ENCODE results near the gene TENM3. TPM values are rescaled to one million over a fixed set of nuclear protein-coding genes. Genes with fewer than 3 reads are reported as not detected.

The TENM3 gene
- total and polyA plus RNA-seq, 2 of the 8 experiments (the other 6 are each of a cell fraction or from before 2014, with no cell fraction given) = 36.9 to 69.3 TPM

DNA sequence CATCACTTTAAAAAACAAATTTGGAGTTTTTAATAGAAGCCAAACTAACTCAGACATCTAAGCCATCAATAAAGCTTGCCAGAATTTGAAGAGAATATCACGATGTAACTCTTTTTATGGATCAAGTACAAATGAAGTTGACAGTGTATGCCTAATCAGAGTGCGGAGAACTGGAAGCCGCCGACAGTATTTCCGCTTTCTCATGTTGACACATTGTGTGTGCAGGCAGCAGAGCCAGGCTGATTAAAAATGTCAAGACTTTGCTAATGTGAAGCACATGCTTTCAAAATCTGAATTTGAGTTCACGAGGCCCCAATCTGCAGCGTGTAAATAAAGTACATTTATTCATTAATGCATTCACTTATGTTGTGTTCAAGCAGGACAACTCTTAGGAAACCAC, 161.2 kb downstream of the TENM3 start (continued):
- TF ChIP-seq HDAC2 (IDR thresholded peaks at IDR 0.05; ENCODE audit: borderline replicate concordance in 1 of 2, low read depth in 2 of 2, low read length in 2 of 2) = no peak
- no peak for TF ChIP-seq TEAD4 (IDR thresholded peaks at IDR 0.05; ENCODE audit: low read depth, low read length)
- no peak for TF ChIP-seq CBX5 (IDR thresholded peaks at IDR 0.05; ENCODE audit: low read depth, low read length)
- no peak for TF ChIP-seq BACH1 (IDR thresholded peaks at IDR 0.05; ENCODE audit: low read length)
- TF ChIP-seq ZNF274 (IDR thresholded peaks at IDR 0.05; ENCODE audit: borderline replicate concordance, extremely low read depth, low read length) = no peak
